ENCODE data around the gene RHOBTB3. TPM values are rescaled to one million over a fixed set of nuclear protein-coding genes. Genes with fewer than 3 reads are reported as not detected.

Gene RHOBTB3
- total and polyA plus RNA-seq, 10 of the 15 experiments (the other 5 are each of a cell fraction or from before 2014, with no cell fraction given), result 3.6 to 42.8 (median 8.4) TPM

GRCh38 chr5:95686651-95687050 is 44.5 kb upstream of the RHOBTB3 start (continued):
- TF ChIP-seq RBBP5 (conservative IDR thresholded peaks at IDR 0.05) (no peak), DPF2 (IDR thresholded peaks at IDR 0.05) (no peak)

DNA sequence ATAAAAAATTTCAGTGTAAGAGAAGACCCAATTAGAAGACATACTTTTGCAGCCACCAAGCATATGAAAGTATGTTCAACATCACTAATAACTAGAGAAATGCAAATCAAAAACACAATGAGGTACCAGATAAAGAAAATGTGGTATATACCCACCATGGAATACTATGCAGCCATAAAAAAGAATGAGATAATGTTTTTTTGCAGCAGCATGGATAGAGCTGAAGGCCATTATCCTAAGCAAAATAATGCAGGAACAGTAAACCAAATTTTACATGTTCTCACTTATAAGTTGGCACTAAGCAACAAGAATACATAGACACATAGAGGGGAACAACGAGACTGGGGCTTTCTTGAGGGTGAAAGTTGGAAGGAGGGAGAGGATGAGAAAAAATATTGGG is 41.5 kb upstream of the RHOBTB3 start:
- CTCF ChIA-PET, result no interaction called here
- no peak for FAIRE-seq
- in situ Hi-C loops (cut with MboI), result no loop called here

More for the DNA sequence above, 41.5 kb upstream of the RHOBTB3 start:
- ChIA-PET SMC1A (ENCODE audit: uncharacterized antibody, unreplicated experiment) (interaction anchor here (1.5 kb wide), 1 partner anchor 12 kb away, joined by 3 read pairs; no protein-coding TSS in a partner anchor), RAD21 (ENCODE audit: unreplicated experiment) (no interaction called here), POLR2A (interaction anchor here (1.5 kb wide), 1 partner anchor 9 kb away, joined by 5 read pairs; no protein-coding TSS in a partner anchor)
- Histone ChIP-seq H3K4me3 (no peak overlapping the region), H3K4me2 (ENCODE audit: control insufficient read depth, insufficient read depth) (no peak overlapping the region), H4K20me1 (ENCODE audit: control insufficient read depth, insufficient read depth) (no peaks in the 10 kb centered on the region), H3K27ac (ENCODE audit: control insufficient read depth, insufficient read depth) (no peak overlapping the region), H3K9ac (ENCODE audit: control insufficient read depth, insufficient read depth, low read length) (no peak overlapping the region), H3K4me1 (ENCODE audit: control insufficient read depth, insufficient read depth, low read length) (no peaks in the 10 kb centered on the region), H2AFZ (ENCODE audit: control insufficient read depth, low read depth, low read length) (no peak overlapping the region), H3K9me3 (replicated peaks; ENCODE audit: control insufficient read depth, insufficient read depth, low read length) (no peaks in the 10 kb centered on the region), H3K36me3 (ENCODE audit: control insufficient read depth in 2 of 2, insufficient read depth in 2 of 2, low read length in 1 of 2) (no peaks in the 10 kb centered on the region), H3K79me2 (ENCODE audit: control insufficient read depth, insufficient read depth, low read length) (no peaks in the 10 kb centered on the region), H3K27me3 (replicated peaks in 1 of 2; ENCODE audit: control insufficient read depth in 2 of 2, insufficient read depth in 2 of 2, low read length in 1 of 2) (no peaks in the 10 kb centered on the region)
- no TSS peak for BruUV-seq (replicated peaks)
- no peak for DNase-seq (ENCODE audit: low read depth, low spot score)
- 0% methylated on average over 1 of the region's 1 CpG for WGBS (ENCODE audit: insufficient coverage, insufficient replicate concordance, low lambda C conversion rate, missing lambda C conversion rate)
- TF ChIP-seq ZBTB4 (CRISPR knock-in tag; IDR thresholded peaks at IDR 0.05), result no peak
- no peak for ATAC-seq
- intact Hi-C loops (cut with micrococcal nuclease; ENCODE audit: unreplicated experiment), result no loop called here
